ENCODE measurements around the gene CRMP1. TPM values are rescaled to one million over a fixed set of nuclear protein-coding genes. Genes with fewer than 3 reads are reported as not detected.

The CRMP1 gene
- total RNA-seq, 1 donor from 2014 or later, result 15.7 TPM

DNA sequence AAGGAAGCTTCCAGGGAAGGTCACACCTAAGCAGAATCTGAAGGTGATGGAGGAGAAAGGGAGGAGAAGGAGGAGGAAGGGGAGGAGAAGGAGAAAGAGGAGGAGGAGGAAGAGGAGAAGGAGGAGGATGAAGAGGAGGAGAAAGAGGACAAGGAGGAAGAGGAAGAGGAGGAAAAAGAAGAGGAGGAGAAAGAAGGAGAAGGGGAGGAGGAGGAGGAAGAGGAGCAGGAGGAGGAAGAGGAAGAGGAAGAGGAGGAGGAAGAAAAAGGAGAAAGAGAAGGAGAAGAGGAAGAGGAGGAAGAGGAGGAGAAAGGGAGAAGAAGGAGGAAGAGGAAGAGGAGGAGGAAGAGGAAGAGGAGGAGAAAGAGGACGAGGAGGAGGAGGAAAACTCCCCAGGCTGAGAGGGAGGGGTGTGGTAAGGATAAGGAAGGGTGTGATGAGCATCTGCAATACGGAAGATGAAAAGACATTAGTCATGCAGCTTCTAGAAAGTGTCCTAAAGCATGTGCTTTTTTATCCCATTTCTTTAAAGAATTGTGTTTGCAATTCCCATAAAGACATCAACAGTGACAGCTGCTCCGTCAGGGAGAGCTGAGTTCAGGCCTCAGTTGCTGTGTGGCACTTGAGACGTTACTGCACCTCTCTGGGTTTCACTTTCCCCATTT is 41.1 kb downstream of the CRMP1 start:
- Mint-ChIP-seq H3K9me3 (no peaks in the 10 kb centered on the region), H3K36me3 (peaks cover 4% of the 10 kb centered on the region), H3K4me1 (no peaks in the 10 kb centered on the region), H3K27me3 (ENCODE audit: low read depth) (peaks cover 26% of the 10 kb centered on the region), H3K27ac (no peak overlapping the region), H3K4me3 (no peak overlapping the region)
- no peak for DNase-seq (ENCODE audit: low spot score in 2 of 2, unreplicated experiment in 2 of 2)
- TF ChIP-seq CTCF (IDR thresholded peaks at IDR 0.05; ENCODE audit: unreplicated experiment), result no peak

GRCh38 chr4:5845035-5845905 is 47.6 kb downstream of the CRMP1 start:
- peaks cover 7% of the 10 kb centered on the region for H3K4me1 Mint-ChIP-seq
- H3K4me3 Mint-ChIP-seq, result no peak overlapping the region
- H3K9me3 Mint-ChIP-seq, result no peaks in the 10 kb centered on the region
- H3K27me3 Mint-ChIP-seq (ENCODE audit: low read depth), result peaks cover 9% of the 10 kb centered on the region
- H3K36me3 Mint-ChIP-seq, result peaks cover 4% of the 10 kb centered on the region
- H3K27ac Mint-ChIP-seq, result no peak overlapping the region
- no peak for DNase-seq (ENCODE audit: low spot score in 2 of 2, unreplicated experiment in 2 of 2)
- no peak for TF ChIP-seq CTCF (IDR thresholded peaks at IDR 0.05; ENCODE audit: unreplicated experiment)

DNA sequence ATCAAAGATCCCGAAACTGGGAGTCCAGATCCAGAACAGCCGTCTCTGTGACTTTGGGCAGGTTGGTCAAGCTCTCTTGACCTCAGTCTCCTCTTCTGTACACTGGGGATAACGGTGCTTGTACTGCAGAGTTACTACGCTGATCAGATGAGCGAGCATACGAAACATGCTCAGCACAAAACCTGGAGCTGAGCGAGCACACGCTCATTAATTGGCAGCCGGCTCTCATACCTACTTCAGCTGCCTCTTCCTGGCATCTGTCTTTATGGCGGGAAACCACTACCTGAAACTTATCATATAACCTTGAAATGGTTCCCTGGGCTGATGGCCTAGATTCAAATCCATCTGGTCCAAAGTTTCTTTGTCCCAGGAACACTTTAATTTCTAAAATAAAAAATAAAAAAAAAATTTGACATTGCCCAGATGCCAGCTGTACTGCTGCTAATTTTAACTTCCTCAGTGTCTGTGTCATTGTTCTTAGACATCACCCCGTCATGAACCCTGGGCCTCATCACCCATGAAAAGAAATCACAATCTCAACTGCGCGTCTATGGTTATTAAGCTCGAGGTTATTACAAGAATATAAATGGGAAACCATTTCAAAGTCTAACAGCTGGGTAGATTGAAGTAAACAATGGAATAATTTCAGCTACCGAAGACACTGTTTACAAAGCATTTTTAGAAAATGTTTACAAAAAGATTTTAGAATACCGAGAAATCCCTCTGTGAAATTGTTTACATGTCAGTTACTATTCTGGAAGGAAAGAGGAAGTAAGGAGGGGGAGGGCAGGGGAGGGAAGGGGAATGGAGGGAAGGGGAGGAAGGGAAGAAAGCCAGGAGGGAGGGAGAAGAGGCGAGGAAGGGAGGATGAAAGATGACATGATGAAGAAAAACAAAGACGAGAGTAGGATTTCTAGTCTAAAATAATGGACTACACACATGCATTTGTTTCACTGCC is 49.0 kb downstream of the CRMP1 start:
- peaks cover 7% of the 10 kb centered on the region for H3K27me3 Mint-ChIP-seq (ENCODE audit: low read depth)

DNA sequence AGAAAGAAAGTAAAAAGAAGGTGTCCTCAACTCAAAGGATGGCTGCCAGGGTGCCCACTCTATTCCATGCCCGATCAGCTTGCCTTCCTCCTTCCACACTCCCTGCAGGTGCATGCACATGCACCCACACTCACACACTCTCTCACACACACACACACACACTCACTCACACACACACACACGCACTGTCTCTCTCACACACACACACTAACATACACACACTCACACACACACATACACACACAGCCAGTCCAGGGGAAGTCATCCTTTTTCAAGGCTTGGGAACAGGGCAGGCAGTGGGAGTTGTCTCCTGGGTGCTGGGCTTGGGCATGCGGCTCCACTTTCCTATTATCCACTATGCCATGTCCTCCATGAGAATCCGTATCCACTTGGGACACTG is 50.4 kb downstream of the CRMP1 start:
- no peak for TF ChIP-seq CTCF (IDR thresholded peaks at IDR 0.05; ENCODE audit: unreplicated experiment)
- no peak for DNase-seq (ENCODE audit: low spot score in 2 of 2, unreplicated experiment in 2 of 2)
- no peak overlapping the region for H3K4me3 Mint-ChIP-seq
- peaks cover 2% of the 10 kb centered on the region for H3K27me3 Mint-ChIP-seq (ENCODE audit: low read depth)
- no peaks in the 10 kb centered on the region for H3K9me3 Mint-ChIP-seq
- H3K36me3 Mint-ChIP-seq, result peaks cover 2% of the 10 kb centered on the region
- peaks cover 7% of the 10 kb centered on the region for H3K4me1 Mint-ChIP-seq
- no peak overlapping the region for H3K27ac Mint-ChIP-seq

More for the DNA sequence above, 49.0 kb downstream of the CRMP1 start:
- no peaks in the 10 kb centered on the region for H3K9me3 Mint-ChIP-seq
- DNase-seq (ENCODE audit: low spot score in 2 of 2, unreplicated experiment in 2 of 2), result no peak
- H3K27ac Mint-ChIP-seq, result no peak overlapping the region
- TF ChIP-seq CTCF (IDR thresholded peaks at IDR 0.05; ENCODE audit: unreplicated experiment), result no peak
- no peak overlapping the region for H3K4me3 Mint-ChIP-seq
- H3K4me1 Mint-ChIP-seq, result peaks cover 7% of the 10 kb centered on the region
- peaks cover 4% of the 10 kb centered on the region for H3K36me3 Mint-ChIP-seq
